Upper lobe of left lung (tissue), 6 donors: Measurements from ENCODE around the gene IKZF5. TPM values are rescaled to one million over a fixed set of nuclear protein-coding genes. Genes with fewer than 3 reads are reported as not detected.

ENCODE experiments used
- ATAC-seq, 2 donors: fragments of 200-7000 bp; cut with Tn5 transposase; one replicate each; pipeline ENCODE4 v1.9.1; 2022; ENCODE audit warnings: mild to moderate bottlenecking in 2 of 2, moderate library complexity in 2 of 2; ENCODE audit not compliant: low FRiP score in 2 of 2
- DNase-seq, 2 donors: peaks; one replicate each; pipeline ENCODE4 v3.0.0-alpha.2; 2019 to 2020
- H3K27ac ChIP-seq, 4 donors: fragments of 200-600 bp; sonication (generic); one replicate each; pipeline ENCODE4 v1.5.1; 2016 to 2019
- H3K27me3 ChIP-seq, 4 donors: fragments of 200-600 bp; sonication (generic); one replicate each; pipeline ENCODE4 v1.5.1; 2017 to 2019
- H3K36me3 ChIP-seq, 4 donors: fragments of 200-600 bp; sonication (generic); one replicate each; pipeline ENCODE4 v1.5.1; 2016 to 2019
- H3K4me1 ChIP-seq, 4 donors: fragments of 200-600 bp; sonication (generic); one replicate each; pipeline ENCODE4 v1.5.1; 2018 to 2019
- H3K4me3 ChIP-seq, 4 donors: fragments of 200-600 bp; sonication (generic); one replicate each; pipeline ENCODE4 v1.5.1; 2017 to 2019; ENCODE audit warnings: mild to moderate bottlenecking in 2 of 4, moderate library complexity in 1 of 4
- H3K9me3 ChIP-seq, 4 donors: fragments of 200-600 bp; sonication (generic); one replicate each; pipeline ENCODE4 v1.5.1; 2018 to 2019
- EP300 ChIP-seq, 4 donors: sonication (generic); formaldehyde crosslinking; IDR thresholded peaks; one replicate each; pipeline ENCODE4 v1.5.1; 2017; ENCODE audit warnings: antibody characterized with exemption in 4 of 4, control low read depth in 2 of 4
- POLR2A ChIP-seq, 4 donors: fragments of 450-650 bp; IDR thresholded peaks; one replicate each; pipeline ENCODE4 v1.5.1; 2016 to 2017; ENCODE audit warnings: antibody characterized with exemption in 4 of 4, mild to moderate bottlenecking in 2 of 4
- POLR2AphosphoS5 ChIP-seq, 2 donors: sonication (generic); formaldehyde crosslinking; IDR thresholded peaks; one replicate each; pipeline ENCODE4 v1.5.1; 2017; ENCODE audit warnings: antibody characterized with exemption in 2 of 2
- WGBS, 2 donors: methylation state at CpG; one replicate each; pipeline ENCODE4 v1.1.5; 2017 to 2018; 5-methylcytosine and 5-hydroxymethylcytosine counted together
- total RNA-seq, 6 donors: library from RNA; depleted of rRNA in 4 of 6; stranded (reverse); fragments of >200 nt in 4 of 6; gene quantifications; one replicate each; pipeline versions ENCODE4 v1.1.0 to v1.2.1, GENCODE V29; 2016 to 2021
- TF ChIP-seq, protein P1 (sequence below), 6 experiments: fragments of 450-650 bp in 4 of 6; fragments of 200-600 bp in 2 of 6; sonication (generic) in 2 of 6; IDR thresholded peaks; one replicate each; pipeline ENCODE4 v1.5.1; 2016 to 2019; ENCODE audit warnings: antibody characterized with exemption in 6 of 6
- donor health status: DM: no; HTN: no; CAD: no; lungs with moderate emphysema.
- donor health status: DM: no; HTN: yes; CAD: no; lungs with severe emphysema.

IKZF5 gene
- total RNA-seq, 6 donors from 2014 or later = 4.9 to 19.4 (median 15.0) TPM

DNA sequence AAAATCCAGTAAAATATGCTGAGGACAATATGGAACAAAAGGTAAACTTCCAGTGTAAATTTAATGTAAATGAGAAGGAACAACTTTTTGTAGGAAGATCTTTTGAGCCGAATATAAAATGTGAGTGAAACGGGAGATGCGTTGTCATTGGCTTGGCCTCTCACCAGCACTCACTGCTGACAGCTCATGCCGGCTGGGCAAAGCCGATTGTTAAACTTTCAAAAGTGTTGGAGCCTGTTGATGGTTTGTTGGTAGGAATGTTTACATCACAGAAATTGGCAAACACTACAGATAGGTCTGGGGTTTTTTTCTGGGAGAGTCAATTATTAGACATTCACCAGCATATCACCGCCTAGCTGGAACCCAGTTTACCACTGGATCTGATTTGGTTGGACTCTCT, 22.3 kb downstream of the IKZF5 start:
- peaks cover 0 to under 1% (median 0%) of the 10 kb centered on the region in 4 donors for H3K4me1 ChIP-seq
- no peak overlapping the region for H3K27ac ChIP-seq
- H3K4me3 ChIP-seq = no peak overlapping the region
- TF ChIP-seq POLR2AphosphoS5 (IDR thresholded peaks at IDR 0.05) (no peak), POLR2A (IDR thresholded peaks at IDR 0.05) (no peak), EP300 (IDR thresholded peaks at IDR 0.05) (no peak)
- TF ChIP-seq, protein P1, sequence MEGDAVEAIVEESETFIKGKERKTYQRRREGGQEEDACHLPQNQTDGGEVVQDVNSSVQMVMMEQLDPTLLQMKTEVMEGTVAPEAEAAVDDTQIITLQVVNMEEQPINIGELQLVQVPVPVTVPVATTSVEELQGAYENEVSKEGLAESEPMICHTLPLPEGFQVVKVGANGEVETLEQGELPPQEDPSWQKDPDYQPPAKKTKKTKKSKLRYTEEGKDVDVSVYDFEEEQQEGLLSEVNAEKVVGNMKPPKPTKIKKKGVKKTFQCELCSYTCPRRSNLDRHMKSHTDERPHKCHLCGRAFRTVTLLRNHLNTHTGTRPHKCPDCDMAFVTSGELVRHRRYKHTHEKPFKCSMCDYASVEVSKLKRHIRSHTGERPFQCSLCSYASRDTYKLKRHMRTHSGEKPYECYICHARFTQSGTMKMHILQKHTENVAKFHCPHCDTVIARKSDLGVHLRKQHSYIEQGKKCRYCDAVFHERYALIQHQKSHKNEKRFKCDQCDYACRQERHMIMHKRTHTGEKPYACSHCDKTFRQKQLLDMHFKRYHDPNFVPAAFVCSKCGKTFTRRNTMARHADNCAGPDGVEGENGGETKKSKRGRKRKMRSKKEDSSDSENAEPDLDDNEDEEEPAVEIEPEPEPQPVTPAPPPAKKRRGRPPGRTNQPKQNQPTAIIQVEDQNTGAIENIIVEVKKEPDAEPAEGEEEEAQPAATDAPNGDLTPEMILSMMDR (IDR thresholded peaks at IDR 0.05) = no peak
- no peaks in the 10 kb centered on the region for H3K9me3 ChIP-seq
- no peak for ATAC-seq
- DNase-seq = no peak
- no peaks in the 10 kb centered on the region for H3K27me3 ChIP-seq
- 85 to 86% methylated on average over 6 of the region's 6 CpGs for WGBS, 2 donors
- H3K36me3 ChIP-seq = peaks cover 0 to 7% (median 2%) of the 10 kb centered on the region in 4 donors

DNA sequence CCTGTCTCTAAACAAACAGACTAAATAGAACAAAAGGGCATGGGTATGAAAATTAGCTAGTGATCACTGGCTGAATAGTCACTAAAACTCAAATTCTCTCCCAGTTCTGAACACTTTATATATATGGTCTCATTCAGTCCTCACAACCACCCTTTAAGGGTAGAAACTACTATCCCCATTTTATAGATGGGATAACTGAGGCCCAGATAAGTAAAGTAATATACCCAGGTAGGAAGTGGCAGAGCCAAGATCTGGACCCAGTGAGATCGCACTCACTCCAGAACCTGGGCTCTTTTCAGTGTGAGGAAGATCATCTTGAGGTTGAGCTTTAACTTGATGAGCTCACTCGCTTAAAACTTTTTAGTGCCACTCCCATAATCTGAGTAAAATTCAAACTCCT, 23.9 kb downstream of the IKZF5 start:
- Histone ChIP-seq H3K4me3 (no peak overlapping the region), H3K27me3 (no peaks in the 10 kb centered on the region), H3K9me3 (no peaks in the 10 kb centered on the region), H3K27ac (no peak overlapping the region), H3K36me3 (peaks cover 0 to 4% (median 0%) of the 10 kb centered on the region in 4 donors), H3K4me1 (peaks cover 7 to 11% (median 10%) of the 10 kb centered on the region in 4 donors)
- no peak for ATAC-seq
- 91 to 98% methylated on average over 2 of the region's 2 CpGs for WGBS, 2 donors
- TF ChIP-seq POLR2A (IDR thresholded peaks at IDR 0.05) (no peak), EP300 (IDR thresholded peaks at IDR 0.05) (no peak), POLR2AphosphoS5 (IDR thresholded peaks at IDR 0.05) (no peak)
- TF ChIP-seq, protein P1 (IDR thresholded peaks at IDR 0.05) = no peak
- no peak for DNase-seq

DNA sequence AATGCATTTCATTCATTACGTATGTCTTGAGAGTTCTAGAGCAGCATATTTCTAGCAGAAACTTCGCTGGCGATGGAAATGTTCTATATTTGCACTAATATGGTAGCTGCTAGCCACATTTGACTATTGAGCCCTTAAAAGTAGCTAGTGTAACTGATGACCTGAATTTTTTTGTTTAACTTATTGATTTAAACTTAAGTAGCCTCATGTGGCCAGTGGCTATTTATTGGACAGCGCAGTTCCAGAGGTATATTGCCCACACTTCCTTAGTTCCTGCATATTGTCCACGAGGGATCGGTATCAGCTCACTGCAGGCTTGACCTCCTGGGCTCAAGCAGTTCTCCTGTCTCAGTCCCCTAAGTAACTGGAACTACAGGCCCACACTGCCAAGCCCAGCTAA, 24.7 kb downstream of the IKZF5 start:
- ATAC-seq = no peak
- no peak overlapping the region for H3K27ac ChIP-seq
- H3K4me1 ChIP-seq = peaks cover 10 to 16% (median 13%) of the 10 kb centered on the region in 4 donors
- TF ChIP-seq POLR2A (IDR thresholded peaks at IDR 0.05) (no peak), EP300 (IDR thresholded peaks at IDR 0.05) (no peak), POLR2AphosphoS5 (IDR thresholded peaks at IDR 0.05) (no peak)
- TF ChIP-seq, protein P1 (IDR thresholded peaks at IDR 0.05) = no peak
- no peak overlapping the region for H3K4me3 ChIP-seq
- H3K36me3 ChIP-seq = peaks cover 0 to 4% (median 0%) of the 10 kb centered on the region in 4 donors
- no peak for DNase-seq
- 94 to 95% methylated on average over 6 of the region's 6 CpGs for WGBS, 2 donors
- H3K27me3 ChIP-seq = no peaks in the 10 kb centered on the region
- no peaks in the 10 kb centered on the region for H3K9me3 ChIP-seq

DNA sequence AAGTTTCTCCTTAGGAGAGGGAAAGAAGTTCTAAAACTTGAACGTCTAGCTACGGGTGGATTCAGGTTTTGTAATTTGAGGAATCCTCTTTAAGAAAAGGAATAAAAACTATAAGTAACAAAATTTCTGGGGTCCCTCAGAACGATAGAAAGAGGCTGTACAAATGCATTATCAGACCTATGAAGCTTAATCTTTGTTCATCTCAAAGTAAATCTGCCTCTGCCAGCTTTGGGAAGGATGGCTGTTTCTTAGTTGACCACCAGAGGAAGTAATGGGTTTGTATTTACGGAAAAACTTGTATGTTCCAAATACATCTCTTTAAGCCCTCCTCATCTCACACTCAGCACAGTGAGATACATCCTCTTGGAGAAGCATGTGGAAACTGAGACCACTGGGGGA, 27.5 kb downstream of the IKZF5 start:
- no peaks in the 10 kb centered on the region for H3K9me3 ChIP-seq
- WGBS, 2 donors = 30 to 39% methylated on average over 4 of the region's 4 CpGs
- H3K36me3 ChIP-seq = peaks cover 0 to 4% (median 0%) of the 10 kb centered on the region in 4 donors
- no peak for TF ChIP-seq POLR2AphosphoS5 (IDR thresholded peaks at IDR 0.05)
- TF ChIP-seq, protein P1 (IDR thresholded peaks at IDR 0.05) = peak in 5 of 6 experiments; percentile 8 to 49 (median 22)
- ATAC-seq = peak in 1 of 2 donors; percentile 20
- peaks cover 10 to 16% (median 13%) of the 10 kb centered on the region in 4 donors for H3K4me1 ChIP-seq
- H3K4me3 ChIP-seq = peak overlapping the region in 3 of 4 donors; percentile 68 to 90 (median 75)
- no peak for DNase-seq
- peak overlapping the region in 1 of 4 donors; percentile 96 for H3K27ac ChIP-seq
- no peaks in the 10 kb centered on the region for H3K27me3 ChIP-seq
